Smooth muscle cell (in vitro differentiated cells): ENCODE results near the gene ZNF587. TPM values are rescaled to one million over a fixed set of nuclear protein-coding genes. Genes with fewer than 3 reads are reported as not detected.
"Not testable (repeated sequence)": the region's sequence is repeated elsewhere in the genome, so short reads cannot be mapped to it uniquely, and the experiment has no call there.

Experiments
- DNase-seq: peaks from one replicate; lab custom pipeline; 2025; ENCODE audit not compliant: unreplicated experiment; lab: John Stamatoyannopoulos, UW
- H2AFZ ChIP-seq: fragments of 200-600 bp; sonication (generic); 2 replicates; pipeline ENCODE4 v1.6.0; 2016; ENCODE audit warnings: antibody characterized with exemption, low read depth, mild to moderate bottlenecking
- H3F3A ChIP-seq: fragments of 200-600 bp; sonication (generic); 2 replicates; pipeline ENCODE4 v1.6.0; 2017; ENCODE audit warnings: antibody characterized with exemption, low read depth
- H3K27ac ChIP-seq: fragments of 200-600 bp; sonication (generic); 2 replicates; pipeline ENCODE4 v1.5.1; 2016; ENCODE audit warnings: low read depth, mild to moderate bottlenecking
- H3K27me3 ChIP-seq: fragments of 200-600 bp; sonication (generic); 2 replicates; pipeline ENCODE4 v1.6.1; 2016; ENCODE audit warnings: low read depth, mild to moderate bottlenecking
- H3K36me3 ChIP-seq: fragments of 200-600 bp; sonication (generic); 2 replicates; pipeline ENCODE4 v1.5.1; 2016; ENCODE audit warnings: low read depth
- H3K4me1 ChIP-seq: fragments of 200-600 bp; sonication (generic); 2 replicates; pipeline ENCODE4 v1.5.1; 2016; ENCODE audit warnings: low read depth
- H3K4me2 ChIP-seq: fragments of 200-600 bp; sonication (generic); 2 replicates; pipeline ENCODE4 v1.6.0; 2016; ENCODE audit warnings: mild to moderate bottlenecking
- H3K4me3 ChIP-seq: fragments of 200-600 bp; sonication (generic); 2 replicates; pipeline ENCODE4 v1.5.1; 2016; ENCODE audit warnings: mild to moderate bottlenecking
- H3K79me2 ChIP-seq: fragments of 200-600 bp; sonication (generic); 2 replicates; pipeline ENCODE4 v1.6.0; 2016; ENCODE audit warnings: low read depth, mild to moderate bottlenecking
- H3K9ac ChIP-seq: fragments of 200-600 bp; sonication (generic); 2 replicates; pipeline ENCODE4 v1.6.0; 2016; ENCODE audit warnings: low read depth
- H3K9me3 ChIP-seq: fragments of 200-600 bp; sonication (generic); replicated peaks from 2 replicates; pipeline ENCODE4 v1.5.1; 2016; ENCODE audit warnings: low read depth
- H4K20me1 ChIP-seq: fragments of 200-600 bp; sonication (generic); 2 replicates; pipeline ENCODE4 v1.6.0; 2016; ENCODE audit warnings: low read depth
- CTCF ChIP-seq: fragments of 200-600 bp; sonication (generic); IDR thresholded peaks from 2 replicates; pipeline ENCODE4 v1.5.1; 2017; ENCODE audit warnings: borderline replicate concordance, mild to moderate bottlenecking, antibody characterized with exemption; ENCODE audit not compliant: insufficient read depth, poor library complexity, severe bottlenecking
- WGBS: methylation state at CpG from one replicate; pipeline ENCODE4 v1.1.7; 2016; ENCODE audit warnings: low lambda C conversion rate; 5-methylcytosine and 5-hydroxymethylcytosine counted together
- polyA plus RNA-seq: library from polyadenylated mRNA; unstranded; fragments of >200 nt; fragmentation: Nextera tagmentation; extraction: Ambion mirVana; gene quantifications from 2 replicates; pipeline ENCODE4 v1.2.1, GENCODE V29; 2016
- total RNA-seq: library from RNA; depleted of rRNA; stranded (reverse); fragments of >200 nt; gene quantifications from 2 replicates; pipeline ENCODE4 v1.2.3, GENCODE V29; 2014

Gene ZNF587
- 13.9 and 22.8 TPM in 2 replicates for total RNA-seq
- 3.9 and 8.5 TPM in 2 replicates for polyA plus RNA-seq

- Histone ChIP-seq H4K20me1 (peaks cover 71% of the 10 kb centered on the region), H3K4me3 (peak within 1 kb of the TSS; percentile 81), H3K4me2 (peak within 1 kb of the TSS; percentile 97), H3K9ac (peak within 1 kb of the TSS; percentile 82), H3F3A (peaks cover 15% of the 10 kb centered on the region), H3K79me2 (peaks cover 71% of the 10 kb centered on the region), H3K27ac (peak within 1 kb of the TSS; percentile 73)
- DNase-seq: peak; percentile 2
- H2AFZ ChIP-seq, H3K9me3 ChIP-seq, H3K27me3 ChIP-seq, H3K4me1 ChIP-seq, H3K36me3 ChIP-seq: not testable (repeated sequence)
- WGBS: 2% methylated on average over 40 of the region's 42 CpGs
Observed at GRCh38 chr19:57849666-57850473, at the start of gene ZNF587. Gene ZNF587, plus strand, starts transcription at chr19:57849859. Its CDS starts 180 bp downstream, at chr19:57850039.

- no peak overlapping the region for H2AFZ ChIP-seq
- WGBS: 67% methylated on average over 5 of the region's 5 CpGs
Observed at GRCh38 chr19:57800696-57801095, 49.0 kb upstream of the ZNF587 start.

GRCh38 chr19:57802269-57802668, 47.4 kb upstream of the ZNF587 start:
- H3K27me3 ChIP-seq: no peaks in the 10 kb centered on the region
- TF ChIP-seq CTCF: no peak
- H3K4me3 ChIP-seq: no peak overlapping the region
- H3K79me2 ChIP-seq: peaks cover 11% of the 10 kb centered on the region
- peak overlapping the region; percentile 89 for H3K27ac ChIP-seq
- H4K20me1 ChIP-seq: no peaks in the 10 kb centered on the region
- DNase-seq: no peak
- H3K4me2 ChIP-seq: no peak overlapping the region
- no peak overlapping the region for H2AFZ ChIP-seq
- no peaks in the 10 kb centered on the region for H3K36me3 ChIP-seq
- peaks cover 7% of the 10 kb centered on the region for H3F3A ChIP-seq
- H3K9me3 ChIP-seq: no peaks in the 10 kb centered on the region
- peaks cover 52% of the 10 kb centered on the region for H3K4me1 ChIP-seq
- H3K9ac ChIP-seq: no peak overlapping the region
- 70% methylated on average over 4 of the region's 4 CpGs for WGBS

More at GRCh38 chr19:57800696-57801095, 49.0 kb upstream of the ZNF587 start:
- no peak for TF ChIP-seq CTCF
- H3K9me3 ChIP-seq: no peaks in the 10 kb centered on the region
- H3K4me2 ChIP-seq: no peak overlapping the region
- no peak overlapping the region for H3K9ac ChIP-seq
- H3K27ac ChIP-seq: no peak overlapping the region
- H3K79me2 ChIP-seq: peaks cover 4% of the 10 kb centered on the region
- H3K4me1 ChIP-seq: peaks cover 51% of the 10 kb centered on the region
- H4K20me1 ChIP-seq: peaks cover 8% of the 10 kb centered on the region
- H3K36me3 ChIP-seq: no peaks in the 10 kb centered on the region
- no peak for DNase-seq
- no peak overlapping the region for H3K4me3 ChIP-seq
- no peaks in the 10 kb centered on the region for H3K27me3 ChIP-seq
- H3F3A ChIP-seq: peaks cover 5% of the 10 kb centered on the region

- Histone ChIP-seq H3K79me2 (peaks cover 11% of the 10 kb centered on the region), H4K20me1 (peaks cover 6% of the 10 kb centered on the region), H3F3A (peaks cover 7% of the 10 kb centered on the region), H3K9ac (peak overlapping the region; percentile 78), H3K36me3 (no peaks in the 10 kb centered on the region), H3K4me1 (peaks cover 52% of the 10 kb centered on the region), H3K4me3 (peak overlapping the region; percentile 47), H3K9me3 (no peaks in the 10 kb centered on the region), H3K27ac (peak overlapping the region; percentile 89), H2AFZ (no peak overlapping the region), H3K27me3 (no peaks in the 10 kb centered on the region), H3K4me2 (peak overlapping the region; percentile 81)
- no peak for DNase-seq
- whole genome bisulfite sequencing: 6% methylated on average over 6 of the region's 6 CpGs
- no peak for TF ChIP-seq CTCF
Observed at GRCh38 chr19:57803265-57803593, 46.4 kb upstream of the ZNF587 start.
